ENCODE measurements around the gene KCNN2. TPM values are rescaled to one million over a fixed set of nuclear protein-coding genes. Genes with fewer than 3 reads are reported as not detected.

Gene KCNN2
- polyA plus RNA-seq, 1 donor from 2014 or later: 1.0 TPM

GRCh38 chr5:114367029-114367428 is 5.2 kb downstream of the KCNN2 start:
- H3K79me2 ChIP-seq (replicated peaks; ENCODE audit: insufficient read depth, low read length): no peaks in the 10 kb centered on the region
- no peak overlapping the region for H3K4me3 ChIP-seq (ENCODE audit: low read length)
- H2AFZ ChIP-seq (ENCODE audit: low read depth, low read length): no peak overlapping the region
- no peak for TF ChIP-seq SMC3 (conservative IDR thresholded peaks at IDR 0.05; ENCODE audit: poor library complexity)
- H3K27me3 ChIP-seq (ENCODE audit: insufficient read depth, low read depth, low read length): peaks cover 32% of the 10 kb centered on the region
- no peaks in the 10 kb centered on the region for H4K20me1 ChIP-seq (ENCODE audit: insufficient read depth)
- no peak overlapping the region for H3K27ac ChIP-seq (ENCODE audit: low read length)
- H3K9me2 ChIP-seq (ENCODE audit: insufficient read depth, low read length): no peaks in the 10 kb centered on the region
- no peak overlapping the region for H3K4me2 ChIP-seq (ENCODE audit: low read length)
- H3F3A ChIP-seq (ENCODE audit: insufficient read depth, low read length, poor library complexity, severe bottlenecking): no peaks in the 10 kb centered on the region
- H3K9ac ChIP-seq (ENCODE audit: low read length): no peak overlapping the region
- H3K36me3 ChIP-seq (ENCODE audit: insufficient read depth, low read length): no peaks in the 10 kb centered on the region
- no peaks in the 10 kb centered on the region for H3K9me3 ChIP-seq (ENCODE audit: low read length)

- Histone ChIP-seq H2AFZ (ENCODE audit: low read depth, low read length) (no peak overlapping the region), H3K27ac (ENCODE audit: low read length) (no peak overlapping the region), H3K9me2 (ENCODE audit: insufficient read depth, low read length) (no peaks in the 10 kb centered on the region), H4K20me1 (ENCODE audit: insufficient read depth) (no peaks in the 10 kb centered on the region), H3K27me3 (ENCODE audit: insufficient read depth, low read depth, low read length) (peaks cover 10% of the 10 kb centered on the region), H3K79me2 (replicated peaks; ENCODE audit: insufficient read depth, low read length) (no peaks in the 10 kb centered on the region), H3K36me3 (ENCODE audit: insufficient read depth, low read length) (no peaks in the 10 kb centered on the region), H3K4me2 (ENCODE audit: low read length) (no peak overlapping the region), H3K4me3 (ENCODE audit: low read length) (no peak overlapping the region), H3F3A (ENCODE audit: insufficient read depth, low read length, poor library complexity, severe bottlenecking) (no peaks in the 10 kb centered on the region), H3K9ac (ENCODE audit: low read length) (no peak overlapping the region), H3K9me3 (ENCODE audit: low read length) (no peaks in the 10 kb centered on the region)
- TF ChIP-seq POLR2AphosphoS5 (IDR thresholded peaks at IDR 0.05): no peak
- no peak for TF ChIP-seq TAF1 (IDR thresholded peaks at IDR 0.05; ENCODE audit: low read depth)
- TF ChIP-seq RAD21 (conservative IDR thresholded peaks at IDR 0.05): no peak
Measured at GRCh38 chr5:114369680-114370417, 8.0 kb downstream of the KCNN2 start.

- Histone ChIP-seq H3K9me3 (ENCODE audit: low read length) (no peaks in the 10 kb centered on the region), H3K36me3 (ENCODE audit: insufficient read depth, low read length) (no peaks in the 10 kb centered on the region), H3K27me3 (ENCODE audit: insufficient read depth, low read depth, low read length) (no peaks in the 10 kb centered on the region), H4K20me1 (ENCODE audit: insufficient read depth) (no peaks in the 10 kb centered on the region), H3K4me2 (ENCODE audit: low read length) (no peak overlapping the region), H2AFZ (ENCODE audit: low read depth, low read length) (no peak overlapping the region), H3K4me3 (ENCODE audit: low read length) (no peak overlapping the region), H3F3A (ENCODE audit: insufficient read depth, low read length, poor library complexity, severe bottlenecking) (no peaks in the 10 kb centered on the region), H3K27ac (ENCODE audit: low read length) (no peak overlapping the region), H3K9me2 (ENCODE audit: insufficient read depth, low read length) (no peaks in the 10 kb centered on the region), H3K79me2 (replicated peaks; ENCODE audit: insufficient read depth, low read length) (no peaks in the 10 kb centered on the region), H3K9ac (ENCODE audit: low read length) (no peak overlapping the region)
- TF ChIP-seq EZH2 (IDR thresholded peaks at IDR 0.05; ENCODE audit: borderline replicate concordance, insufficient read depth, low read length, poor library complexity, severe bottlenecking): no peak
- TF ChIP-seq SMC3 (conservative IDR thresholded peaks at IDR 0.05; ENCODE audit: poor library complexity): no peak
Measured at GRCh38 chr5:114377050-114377844, 15.4 kb downstream of the KCNN2 start.

- Histone ChIP-seq H3K79me2 (replicated peaks; ENCODE audit: insufficient read depth, low read length) (no peaks in the 10 kb centered on the region), H3K27ac (ENCODE audit: low read length) (no peak overlapping the region), H3K4me2 (ENCODE audit: low read length) (no peak overlapping the region), H3K9me2 (ENCODE audit: insufficient read depth, low read length) (no peaks in the 10 kb centered on the region), H3K9me3 (ENCODE audit: low read length) (no peaks in the 10 kb centered on the region), H3K27me3 (ENCODE audit: insufficient read depth, low read depth, low read length) (no peaks in the 10 kb centered on the region), H2AFZ (ENCODE audit: low read depth, low read length) (no peak overlapping the region), H3K4me3 (ENCODE audit: low read length) (no peak overlapping the region), H3K36me3 (ENCODE audit: insufficient read depth, low read length) (no peaks in the 10 kb centered on the region), H3K9ac (ENCODE audit: low read length) (no peak overlapping the region), H3F3A (ENCODE audit: insufficient read depth, low read length, poor library complexity, severe bottlenecking) (no peaks in the 10 kb centered on the region), H4K20me1 (ENCODE audit: insufficient read depth) (no peaks in the 10 kb centered on the region)
- no peak for TF ChIP-seq EZH2 (IDR thresholded peaks at IDR 0.05; ENCODE audit: borderline replicate concordance, insufficient read depth, low read length, poor library complexity, severe bottlenecking)
- no peak for TF ChIP-seq REST (IDR thresholded peaks at IDR 0.05; ENCODE audit: borderline replicate concordance)
- TF ChIP-seq POLR2AphosphoS5 (IDR thresholded peaks at IDR 0.05): no peak
Measured at GRCh38 chr5:114377946-114378345, 16.1 kb downstream of the KCNN2 start.
